CD4-positive, alpha-beta memory T cell (primary cell): ENCODE measurements around the gene DBP. TPM values are rescaled to one million over a fixed set of nuclear protein-coding genes. Genes with fewer than 3 reads are reported as not detected.
A peak's percentile ranks its signal among the peaks of the same experiment; 100 is the strongest.

Experiments used
- CTCF ChIA-PET: fragments of 350-600 bp; sonication (Branson Sonifier 250); formaldehyde crosslinking; loops from one replicate; lab custom pipeline; 2021; ENCODE audit warnings: inconsistent platforms; ENCODE audit not compliant: partially characterized antibody; lab: Charles Lee
- POLR2A ChIA-PET: fragments of 350-600 bp; sonication (Branson Sonifier 250); formaldehyde crosslinking; loops from one replicate; lab custom pipeline; 2021; ENCODE audit not compliant: partially characterized antibody; lab: Charles Lee
- DNase-seq, 5 donors: peaks; one replicate each; pipeline versions ENCODE4 v3.0.0 to v3.0.0-alpha.2; 2020 to 2022; ENCODE audit warnings: mixed read lengths in 1 of 5
- H3K27ac ChIP-seq: one replicate; pipeline ENCODE4 v1.7.0; 2013; ENCODE audit warnings: low read depth, low read length
- H3K27me3 ChIP-seq: 2 replicates; pipeline ENCODE4 v1.7.0; 2013; ENCODE audit warnings: mild to moderate bottlenecking, low read length, moderate library complexity; ENCODE audit not compliant: insufficient read depth
- H3K36me3 ChIP-seq: 2 replicates; pipeline ENCODE4 v1.7.0; 2013; ENCODE audit warnings: mild to moderate bottlenecking, low read length, moderate library complexity; ENCODE audit not compliant: insufficient read depth
- H3K4me1 ChIP-seq: 2 replicates; pipeline ENCODE4 v1.7.0; 2013; ENCODE audit warnings: mild to moderate bottlenecking, low read length, moderate library complexity; ENCODE audit not compliant: insufficient read depth
- H3K4me3 ChIP-seq, 2 donors: one replicate each; pipeline ENCODE4 v1.7.0; 2013; ENCODE audit warnings: low read length in 2 of 2, mild to moderate bottlenecking in 1 of 2
- H3K9me3 ChIP-seq, 2 donors: one replicate each; pipeline ENCODE4 v1.7.0; 2013; ENCODE audit warnings: low read length in 2 of 2, control low read depth in 1 of 2; ENCODE audit not compliant: control insufficient read depth in 1 of 2
- H3K27ac Mint-ChIP-seq, 7 donors: one replicate each; pipeline ENCODE4 v1.8.0; 2020 to 2021; ENCODE audit warnings: mixed read lengths in 7 of 7, mild to moderate bottlenecking in 6 of 7, inconsistent platforms in 3 of 7, moderate library complexity in 3 of 7
- H3K27me3 Mint-ChIP-seq, 2 donors: one replicate each; pipeline ENCODE4 v1.8.0; 2020 to 2021; ENCODE audit warnings: mixed read lengths in 2 of 2
- H3K36me3 Mint-ChIP-seq, 2 donors: one replicate each; pipeline ENCODE4 v1.8.0; 2020 to 2021; ENCODE audit warnings: mixed read lengths in 2 of 2, inconsistent platforms in 1 of 2, mild to moderate bottlenecking in 1 of 2
- H3K4me1 Mint-ChIP-seq, 4 donors: one replicate each; pipeline ENCODE4 v1.8.0; 2020 to 2021; ENCODE audit warnings: mixed read lengths in 4 of 4, mild to moderate bottlenecking in 1 of 4
- H3K4me3 Mint-ChIP-seq, 8 donors: one replicate each; pipeline ENCODE4 v1.8.0; 2020 to 2021; ENCODE audit warnings: mixed read lengths in 8 of 8, mild to moderate bottlenecking in 7 of 8, moderate library complexity in 6 of 8, inconsistent platforms in 3 of 8
- H3K9me3 Mint-ChIP-seq, 8 donors: one replicate each; pipeline ENCODE4 v1.8.0; 2020 to 2021; ENCODE audit warnings: mixed read lengths in 8 of 8, mild to moderate bottlenecking in 5 of 8, inconsistent platforms in 3 of 8, moderate library complexity in 1 of 8
- intact Hi-C: fragments of 100-400 bp; cut with micrococcal nuclease; formaldehyde crosslinking; loops from one replicate; pipeline ENCODE4 v1.15.1; 2023
- polyA plus RNA-seq, 2 donors: library from polyadenylated mRNA; unstranded; fragments of 300-500 nt; fragmentation: Illumina TruSeq; gene quantifications; one replicate each; pipeline ENCODE4 v1.2.3, GENCODE V29; 2021
- total RNA-seq, 2 experiments: library from RNA; stranded (reverse); gene quantifications; one replicate each; pipeline ENCODE4 v1.2.3, GENCODE V29; 2021

The DBP gene
- total and polyA plus RNA-seq, 4 experiments from 2014 or later = 37.4 to 113 (median 66.0) TPM

DNA sequence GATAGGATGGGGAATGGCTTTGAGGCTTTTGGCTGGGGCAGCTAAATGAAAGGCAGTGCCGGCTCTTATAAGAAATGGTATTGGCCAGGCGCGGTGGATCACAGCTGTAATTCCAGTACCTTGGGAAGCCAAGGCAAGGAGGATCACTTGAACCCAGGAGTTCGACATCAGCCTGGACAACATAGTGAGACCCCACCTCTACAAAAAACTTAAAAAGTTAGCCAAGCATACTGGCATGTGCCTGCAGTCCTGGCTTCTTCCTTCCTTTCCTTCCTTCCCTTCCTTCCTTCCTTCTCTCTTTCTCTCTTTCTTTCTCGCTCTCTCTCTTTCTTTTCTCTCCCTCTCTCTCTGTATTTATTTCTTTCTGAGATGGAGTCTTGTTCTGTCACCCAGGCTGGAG lies 5.7 kb upstream of the DBP start:
- no peaks in the 10 kb centered on the region for H3K9me3 ChIP-seq
- intact Hi-C loops = no loop called here
- CTCF ChIA-PET = interaction anchor here (1.2 kb wide), 1 partner anchor 153 kb away, joined by 3 read pairs; no protein-coding TSS in a partner anchor
- no peaks in the 10 kb centered on the region for H3K27me3 ChIP-seq
- H3K27me3 Mint-ChIP-seq = no peaks in the 10 kb centered on the region
- H3K4me3 Mint-ChIP-seq = no peak overlapping the region
- peaks cover 0 to 4% (median 0%) of the 10 kb centered on the region in 8 donors for H3K9me3 Mint-ChIP-seq
- H3K4me1 Mint-ChIP-seq = peaks cover 29 to 59% (median 45%) of the 10 kb centered on the region in 4 donors
- POLR2A ChIA-PET = interaction anchor here (1.0 to 4.1 kb wide), 3 partner anchors 11 to 153 kb away, joined by 3 to 76 read pairs (median 8); partner anchors contain the start of genes RPL18 and SPHK2
- peaks cover 47% of the 10 kb centered on the region for H3K4me1 ChIP-seq
- peaks cover 0 to under 1% of the 10 kb centered on the region in 2 donors for H3K36me3 Mint-ChIP-seq
- no peaks in the 10 kb centered on the region for H3K36me3 ChIP-seq
- H3K27ac ChIP-seq = no peak overlapping the region
- DNase-seq = no peak
- H3K4me3 ChIP-seq = no peak overlapping the region
- no peak overlapping the region for H3K27ac Mint-ChIP-seq

DNA sequence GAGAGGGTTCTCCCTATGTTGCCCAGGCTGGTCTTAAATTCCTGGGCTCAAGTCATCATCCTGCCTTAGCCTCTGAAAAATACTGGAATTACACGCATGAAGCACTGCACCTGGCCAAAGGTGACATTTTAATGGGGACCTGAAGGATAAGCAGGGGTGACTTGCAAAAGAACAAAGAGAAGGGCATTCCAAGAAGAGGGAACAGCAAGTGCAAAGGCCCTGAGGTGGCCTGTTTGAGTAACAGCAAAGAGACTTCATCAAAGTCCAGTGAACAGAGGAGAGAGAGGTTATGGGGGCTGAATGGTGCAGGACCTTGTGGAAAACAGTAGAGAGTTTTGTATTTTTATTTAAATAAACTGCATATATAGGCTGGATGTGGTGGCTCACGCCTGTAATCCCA lies 4.7 kb upstream of the DBP start:
- no peaks in the 10 kb centered on the region for H3K27me3 ChIP-seq
- H3K27ac ChIP-seq = no peak overlapping the region
- DNase-seq = peak in 1 of 5 donors; percentile 2
- Mint-ChIP-seq H3K9me3 (peaks cover 0 to 4% (median 0%) of the 10 kb centered on the region in 8 donors), H3K4me3 (no peak overlapping the region), H3K4me1 (peaks cover 27 to 61% (median 39%) of the 10 kb centered on the region in 4 donors), H3K27me3 (no peaks in the 10 kb centered on the region), H3K36me3 (peaks cover 0 to 8% of the 10 kb centered on the region in 2 donors), H3K27ac (peak overlapping the region in 1 of 7 donors; percentile 60)
- ChIA-PET POLR2A (interaction anchor here (2.1 to 2.5 kb wide), 2 partner anchors 11 to 23 kb away, joined by 7 to 8 read pairs; partner anchors contain the start of genes RPL18 and SPHK2), CTCF (interaction anchor here (0.8 to 1.7 kb wide), 3 partner anchors 23 to 154 kb away, joined by 3 to 5 read pairs (median 4); partner anchors contain the start of genes RPL18 and SPHK2)
- H3K4me3 ChIP-seq = no peak overlapping the region
- H3K36me3 ChIP-seq = no peaks in the 10 kb centered on the region
- no peaks in the 10 kb centered on the region for H3K9me3 ChIP-seq
- intact Hi-C loops = no loop called here
- peaks cover 38% of the 10 kb centered on the region for H3K4me1 ChIP-seq

GRCh38 chr19:48639483-48640375 lies 2.5 kb upstream of the DBP start:
- Histone ChIP-seq H3K4me1 (peaks cover 30% of the 10 kb centered on the region), H3K4me3 (no peak overlapping the region), H3K27ac (no peak overlapping the region), H3K36me3 (no peaks in the 10 kb centered on the region), H3K9me3 (no peaks in the 10 kb centered on the region), H3K27me3 (no peaks in the 10 kb centered on the region)
- intact Hi-C loops = loop anchor here (5.0 kb wide), 1 partner anchor 353 kb away; the partner anchor contains the start of genes GYS1 and RUVBL2
- peak overlapping the region; percentile 32 to 100 (median 44) for H3K4me3 Mint-ChIP-seq
- H3K4me1 Mint-ChIP-seq = peaks cover 20 to 53% (median 31%) of the 10 kb centered on the region in 4 donors
- peaks cover 0 to 4% (median 0%) of the 10 kb centered on the region in 8 donors for H3K9me3 Mint-ChIP-seq
- peaks cover 0 to 14% of the 10 kb centered on the region in 2 donors for H3K36me3 Mint-ChIP-seq
- no peaks in the 10 kb centered on the region for H3K27me3 Mint-ChIP-seq
- ChIA-PET POLR2A (interaction anchor here (1.7 kb wide), 1 partner anchor 9 kb away, joined by 6 read pairs; no protein-coding TSS in a partner anchor), CTCF (interaction anchor here (0.7 to 1.2 kb wide), 3 partner anchors 34 to 332 kb away, joined by 3 to 4 read pairs (median 4); no protein-coding TSS in a partner anchor)
- H3K27ac Mint-ChIP-seq = peak overlapping the region in 6 of 7 donors; percentile 17 to 100 (median 95)
- DNase-seq = peak in 1 of 5 donors; percentile 39

- CTCF ChIA-PET = no interaction called here
- H3K9me3 Mint-ChIP-seq = peaks cover 0 to 4% (median 0%) of the 10 kb centered on the region in 8 donors
- peak overlapping the region; percentile 93 to 100 (median 99) for H3K27ac Mint-ChIP-seq
- Histone ChIP-seq H3K27ac (peak overlapping the region; percentile 88), H3K4me3 (peak overlapping the region in 1 of 2 donors; percentile 52), H3K36me3 (no peaks in the 10 kb centered on the region), H3K4me1 (peaks cover 30% of the 10 kb centered on the region), H3K9me3 (no peaks in the 10 kb centered on the region), H3K27me3 (no peaks in the 10 kb centered on the region)
- peak overlapping the region; percentile 89 to 100 (median 99) for H3K4me3 Mint-ChIP-seq
- H3K4me1 Mint-ChIP-seq = peaks cover 20 to 54% (median 32%) of the 10 kb centered on the region in 4 donors
- H3K27me3 Mint-ChIP-seq = no peaks in the 10 kb centered on the region
- H3K36me3 Mint-ChIP-seq = peaks cover 0 to 21% of the 10 kb centered on the region in 2 donors
- intact Hi-C loops = loop anchor here (1.0 to 5.0 kb wide), 2 partner anchors 7 to 353 kb away; partner anchors contain the start of genes CA11, GYS1 and RUVBL2
- POLR2A ChIA-PET = interaction anchor here (1.0 to 3.4 kb wide), 4 partner anchors 9 to 234 kb away, joined by 3 to 70 read pairs (median 6); partner anchors contain the start of genes FAM83E, RPL18 and SPHK2
- no peak for DNase-seq
These were observed 1.7 kb upstream of the DBP start for GRCh38 chr19:48638831-48639381.

- Mint-ChIP-seq H3K36me3 (peaks cover 0 to 23% of the 10 kb centered on the region in 2 donors), H3K27me3 (no peaks in the 10 kb centered on the region), H3K27ac (peak overlapping the region; percentile 93 to 100 (median 99)), H3K4me3 (peak overlapping the region; percentile 89 to 100 (median 99)), H3K4me1 (peaks cover 20 to 55% (median 36%) of the 10 kb centered on the region in 4 donors), H3K9me3 (peaks cover 0 to 4% (median 0%) of the 10 kb centered on the region in 8 donors)
- Histone ChIP-seq H3K9me3 (no peaks in the 10 kb centered on the region), H3K27me3 (no peaks in the 10 kb centered on the region), H3K36me3 (peaks cover 4% of the 10 kb centered on the region), H3K4me1 (peaks cover 37% of the 10 kb centered on the region), H3K4me3 (peak overlapping the region; percentile 52 to 58), H3K27ac (peak overlapping the region; percentile 88)
- DNase-seq = peak in 4 of 5 donors; percentile 91 to 97 (median 92)
- intact Hi-C loops = loop anchor here (1.0 to 5.0 kb wide), 7 partner anchors 8 to 354 kb away; partner anchors contain the start of genes CA11, GYS1, RPL18 and RUVBL2
- ChIA-PET POLR2A (interaction anchor here (0.6 to 3.4 kb wide), 18 partner anchors 7 to 305 kb away, joined by 3 to 70 read pairs (median 6); partner anchors contain the start of genes CA11, FAM83E, RPL18 and SPHK2), CTCF (interaction anchor here (2.3 to 2.7 kb wide), 2 partner anchors 7 to 37 kb away, joined by 5 to 16 read pairs; partner anchors contain the start of gene CA11)
These were observed 1.0 kb upstream of the DBP start for GRCh38 chr19:48637948-48638830.
